ENCODE measurements around the gene MYO7A.

DNA sequence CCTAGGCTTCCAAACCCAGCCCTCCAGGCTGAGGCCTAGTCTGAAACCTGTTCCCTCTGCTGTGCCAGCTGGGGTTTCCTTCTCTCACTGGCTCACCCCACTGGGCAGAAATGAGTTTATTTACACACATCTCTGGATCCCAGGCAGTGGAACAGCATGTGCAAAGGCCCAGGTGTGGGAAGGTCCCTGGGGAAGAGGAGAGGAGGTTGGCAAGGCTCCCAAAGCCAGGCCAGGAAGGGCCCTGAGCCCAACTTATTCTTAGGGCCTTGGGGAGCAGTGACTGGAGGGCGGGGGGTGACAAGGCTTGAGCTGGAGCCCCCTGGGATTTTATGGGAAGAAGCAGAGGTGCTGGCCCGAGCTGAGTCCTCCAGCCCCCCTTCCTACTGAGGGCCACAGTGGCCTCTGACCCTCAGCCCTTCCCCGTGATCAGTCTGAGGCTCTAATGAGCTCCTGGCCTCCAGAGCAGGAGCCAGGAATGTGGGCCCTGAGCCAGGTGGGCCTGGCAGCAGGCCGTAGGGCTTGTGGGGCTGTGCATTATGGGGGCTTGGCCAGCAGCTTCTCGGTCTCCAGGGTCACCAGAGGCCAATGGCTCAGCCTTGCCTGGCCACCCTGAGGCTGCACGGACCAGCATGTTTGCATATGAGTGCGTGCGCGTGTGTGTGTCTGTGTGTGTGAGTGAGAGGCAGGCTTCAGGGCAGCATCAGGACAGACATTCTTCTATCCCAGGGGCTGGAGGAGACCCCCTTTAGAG is 2.9 kb downstream of the MYO7A start:
- TF ChIP-seq SP1 (CRISPR knock-in tag; conservative IDR thresholded peaks at IDR 0.05) (no peak), JUN (CRISPR knock-in tag; IDR thresholded peaks at IDR 0.05) (no peak), ZBTB21 (CRISPR knock-in tag; IDR thresholded peaks at IDR 0.05; ENCODE audit: borderline replicate concordance) (no peak), NR2C2 (CRISPR knock-in tag; IDR thresholded peaks at IDR 0.05) (no peak), NFYB (CRISPR knock-in tag; conservative IDR thresholded peaks at IDR 0.05; ENCODE audit: low read depth) (no peak)
- TF ChIP-seq, protein P1, sequence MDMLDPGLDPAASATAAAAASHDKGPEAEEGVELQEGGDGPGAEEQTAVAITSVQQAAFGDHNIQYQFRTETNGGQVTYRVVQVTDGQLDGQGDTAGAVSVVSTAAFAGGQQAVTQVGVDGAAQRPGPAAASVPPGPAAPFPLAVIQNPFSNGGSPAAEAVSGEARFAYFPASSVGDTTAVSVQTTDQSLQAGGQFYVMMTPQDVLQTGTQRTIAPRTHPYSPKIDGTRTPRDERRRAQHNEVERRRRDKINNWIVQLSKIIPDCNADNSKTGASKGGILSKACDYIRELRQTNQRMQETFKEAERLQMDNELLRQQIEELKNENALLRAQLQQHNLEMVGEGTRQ (CRISPR knock-in tag; IDR thresholded peaks at IDR 0.05): no peak
- TF ChIP-seq, protein P2, sequence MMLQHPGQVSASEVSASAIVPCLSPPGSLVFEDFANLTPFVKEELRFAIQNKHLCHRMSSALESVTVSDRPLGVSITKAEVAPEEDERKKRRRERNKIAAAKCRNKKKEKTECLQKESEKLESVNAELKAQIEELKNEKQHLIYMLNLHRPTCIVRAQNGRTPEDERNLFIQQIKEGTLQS (CRISPR knock-in tag; conservative IDR thresholded peaks at IDR 0.05): no peak
- TF ChIP-seq, protein P3, sequence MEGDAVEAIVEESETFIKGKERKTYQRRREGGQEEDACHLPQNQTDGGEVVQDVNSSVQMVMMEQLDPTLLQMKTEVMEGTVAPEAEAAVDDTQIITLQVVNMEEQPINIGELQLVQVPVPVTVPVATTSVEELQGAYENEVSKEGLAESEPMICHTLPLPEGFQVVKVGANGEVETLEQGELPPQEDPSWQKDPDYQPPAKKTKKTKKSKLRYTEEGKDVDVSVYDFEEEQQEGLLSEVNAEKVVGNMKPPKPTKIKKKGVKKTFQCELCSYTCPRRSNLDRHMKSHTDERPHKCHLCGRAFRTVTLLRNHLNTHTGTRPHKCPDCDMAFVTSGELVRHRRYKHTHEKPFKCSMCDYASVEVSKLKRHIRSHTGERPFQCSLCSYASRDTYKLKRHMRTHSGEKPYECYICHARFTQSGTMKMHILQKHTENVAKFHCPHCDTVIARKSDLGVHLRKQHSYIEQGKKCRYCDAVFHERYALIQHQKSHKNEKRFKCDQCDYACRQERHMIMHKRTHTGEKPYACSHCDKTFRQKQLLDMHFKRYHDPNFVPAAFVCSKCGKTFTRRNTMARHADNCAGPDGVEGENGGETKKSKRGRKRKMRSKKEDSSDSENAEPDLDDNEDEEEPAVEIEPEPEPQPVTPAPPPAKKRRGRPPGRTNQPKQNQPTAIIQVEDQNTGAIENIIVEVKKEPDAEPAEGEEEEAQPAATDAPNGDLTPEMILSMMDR (IDR thresholded peaks at IDR 0.05): no peak
- TF ChIP-seq, protein P4, sequence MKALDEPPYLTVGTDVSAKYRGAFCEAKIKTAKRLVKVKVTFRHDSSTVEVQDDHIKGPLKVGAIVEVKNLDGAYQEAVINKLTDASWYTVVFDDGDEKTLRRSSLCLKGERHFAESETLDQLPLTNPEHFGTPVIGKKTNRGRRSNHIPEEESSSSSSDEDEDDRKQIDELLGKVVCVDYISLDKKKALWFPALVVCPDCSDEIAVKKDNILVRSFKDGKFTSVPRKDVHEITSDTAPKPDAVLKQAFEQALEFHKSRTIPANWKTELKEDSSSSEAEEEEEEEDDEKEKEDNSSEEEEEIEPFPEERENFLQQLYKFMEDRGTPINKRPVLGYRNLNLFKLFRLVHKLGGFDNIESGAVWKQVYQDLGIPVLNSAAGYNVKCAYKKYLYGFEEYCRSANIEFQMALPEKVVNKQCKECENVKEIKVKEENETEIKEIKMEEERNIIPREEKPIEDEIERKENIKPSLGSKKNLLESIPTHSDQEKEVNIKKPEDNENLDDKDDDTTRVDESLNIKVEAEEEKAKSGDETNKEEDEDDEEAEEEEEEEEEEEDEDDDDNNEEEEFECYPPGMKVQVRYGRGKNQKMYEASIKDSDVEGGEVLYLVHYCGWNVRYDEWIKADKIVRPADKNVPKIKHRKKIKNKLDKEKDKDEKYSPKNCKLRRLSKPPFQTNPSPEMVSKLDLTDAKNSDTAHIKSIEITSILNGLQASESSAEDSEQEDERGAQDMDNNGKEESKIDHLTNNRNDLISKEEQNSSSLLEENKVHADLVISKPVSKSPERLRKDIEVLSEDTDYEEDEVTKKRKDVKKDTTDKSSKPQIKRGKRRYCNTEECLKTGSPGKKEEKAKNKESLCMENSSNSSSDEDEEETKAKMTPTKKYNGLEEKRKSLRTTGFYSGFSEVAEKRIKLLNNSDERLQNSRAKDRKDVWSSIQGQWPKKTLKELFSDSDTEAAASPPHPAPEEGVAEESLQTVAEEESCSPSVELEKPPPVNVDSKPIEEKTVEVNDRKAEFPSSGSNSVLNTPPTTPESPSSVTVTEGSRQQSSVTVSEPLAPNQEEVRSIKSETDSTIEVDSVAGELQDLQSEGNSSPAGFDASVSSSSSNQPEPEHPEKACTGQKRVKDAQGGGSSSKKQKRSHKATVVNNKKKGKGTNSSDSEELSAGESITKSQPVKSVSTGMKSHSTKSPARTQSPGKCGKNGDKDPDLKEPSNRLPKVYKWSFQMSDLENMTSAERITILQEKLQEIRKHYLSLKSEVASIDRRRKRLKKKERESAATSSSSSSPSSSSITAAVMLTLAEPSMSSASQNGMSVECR (CRISPR knock-in tag; IDR thresholded peaks at IDR 0.05; ENCODE audit: borderline replicate concordance): no peak
